ENCODE results near the gene CRIP1.

Gene CRIP1

DNA sequence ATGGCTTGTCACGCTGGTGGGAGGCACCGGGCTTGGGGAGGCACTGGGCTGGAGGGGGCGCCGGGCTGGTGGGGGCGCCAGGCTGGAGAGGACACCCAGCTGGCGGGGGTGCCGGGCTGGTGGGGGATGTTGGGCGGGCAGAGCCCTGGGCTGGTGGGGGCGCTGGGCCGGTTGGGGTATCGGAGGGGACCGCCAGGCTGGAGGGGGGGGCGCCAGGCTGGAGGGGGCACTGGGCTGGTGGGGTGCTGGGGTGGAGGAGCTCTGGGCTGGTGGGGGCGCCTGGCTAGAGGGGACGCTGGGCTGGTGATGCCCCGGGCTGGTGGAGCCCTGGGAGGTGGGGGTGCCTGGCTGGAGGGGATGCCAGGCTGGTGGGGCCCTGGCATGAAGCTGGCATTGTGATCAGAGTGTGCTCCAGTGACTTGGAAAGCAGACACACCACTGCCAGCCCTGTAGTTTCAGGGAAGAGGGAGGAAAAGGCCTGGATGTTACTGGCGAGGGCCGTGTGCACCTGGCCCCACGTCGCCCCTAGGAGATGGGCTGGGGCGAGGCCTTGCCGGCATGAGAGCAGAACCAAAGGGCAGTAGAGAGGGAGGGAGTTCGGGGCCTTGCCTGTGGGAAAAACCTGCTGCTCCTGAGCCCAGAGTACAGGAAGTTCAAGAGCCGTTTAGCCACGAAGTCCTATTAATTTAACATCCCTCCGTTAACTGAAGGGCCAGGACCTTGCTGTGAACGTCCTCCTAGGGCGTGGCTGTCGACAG, 17.4 kb downstream of the CRIP1 start:
- TF ChIP-seq, protein P1, sequence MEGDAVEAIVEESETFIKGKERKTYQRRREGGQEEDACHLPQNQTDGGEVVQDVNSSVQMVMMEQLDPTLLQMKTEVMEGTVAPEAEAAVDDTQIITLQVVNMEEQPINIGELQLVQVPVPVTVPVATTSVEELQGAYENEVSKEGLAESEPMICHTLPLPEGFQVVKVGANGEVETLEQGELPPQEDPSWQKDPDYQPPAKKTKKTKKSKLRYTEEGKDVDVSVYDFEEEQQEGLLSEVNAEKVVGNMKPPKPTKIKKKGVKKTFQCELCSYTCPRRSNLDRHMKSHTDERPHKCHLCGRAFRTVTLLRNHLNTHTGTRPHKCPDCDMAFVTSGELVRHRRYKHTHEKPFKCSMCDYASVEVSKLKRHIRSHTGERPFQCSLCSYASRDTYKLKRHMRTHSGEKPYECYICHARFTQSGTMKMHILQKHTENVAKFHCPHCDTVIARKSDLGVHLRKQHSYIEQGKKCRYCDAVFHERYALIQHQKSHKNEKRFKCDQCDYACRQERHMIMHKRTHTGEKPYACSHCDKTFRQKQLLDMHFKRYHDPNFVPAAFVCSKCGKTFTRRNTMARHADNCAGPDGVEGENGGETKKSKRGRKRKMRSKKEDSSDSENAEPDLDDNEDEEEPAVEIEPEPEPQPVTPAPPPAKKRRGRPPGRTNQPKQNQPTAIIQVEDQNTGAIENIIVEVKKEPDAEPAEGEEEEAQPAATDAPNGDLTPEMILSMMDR (IDR thresholded peaks at IDR 0.05; ENCODE audit: extremely low read depth, missing control alignments): no peak
- no peak for DNase-seq (ENCODE audit: low spot score)

DNA sequence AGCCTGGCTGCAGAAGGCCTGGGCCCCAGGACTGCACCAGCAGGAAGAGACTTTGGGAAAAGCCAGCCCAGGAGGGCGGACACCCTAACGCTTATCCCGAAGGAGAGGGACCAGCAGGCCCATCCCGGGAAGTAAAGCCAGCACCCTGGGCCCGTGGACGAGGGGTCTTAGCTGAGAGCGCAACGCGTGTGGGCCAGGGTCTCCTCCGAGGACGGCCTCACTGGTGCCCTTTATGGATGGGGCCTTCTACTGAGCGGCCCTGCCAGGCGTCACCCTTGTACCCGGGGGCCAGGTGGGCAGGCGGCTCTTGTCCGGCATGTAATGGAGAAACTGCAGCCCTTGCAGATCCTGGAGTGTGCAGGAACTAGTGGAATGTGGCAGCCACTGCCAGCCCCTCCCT, 18.4 kb downstream of the CRIP1 start:
- TF ChIP-seq, protein P1 (IDR thresholded peaks at IDR 0.05; ENCODE audit: extremely low read depth, missing control alignments): no peak
- DNase-seq (ENCODE audit: low spot score): no peak

DNA sequence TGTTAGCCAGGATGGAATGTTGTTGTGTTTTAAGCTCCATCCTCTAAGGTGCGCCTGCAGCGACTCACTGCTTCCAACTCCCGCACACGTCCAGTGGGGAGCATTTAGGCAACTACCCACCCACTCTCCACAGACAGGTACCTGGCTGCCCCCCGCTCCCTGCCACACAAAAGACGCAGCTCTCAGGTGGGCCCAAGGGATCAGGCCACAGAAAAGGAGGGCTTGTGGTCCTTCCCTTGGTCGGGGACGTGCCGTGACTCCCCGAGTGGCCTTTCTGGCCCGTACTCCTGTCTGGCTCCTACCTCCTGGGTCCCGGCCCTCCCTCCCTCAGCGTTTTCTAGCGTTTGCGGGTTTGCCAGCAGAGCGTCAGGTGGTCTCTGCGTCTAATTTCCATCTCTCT, 20.6 kb downstream of the CRIP1 start:
- DNase-seq (ENCODE audit: low spot score): no peak

DNA sequence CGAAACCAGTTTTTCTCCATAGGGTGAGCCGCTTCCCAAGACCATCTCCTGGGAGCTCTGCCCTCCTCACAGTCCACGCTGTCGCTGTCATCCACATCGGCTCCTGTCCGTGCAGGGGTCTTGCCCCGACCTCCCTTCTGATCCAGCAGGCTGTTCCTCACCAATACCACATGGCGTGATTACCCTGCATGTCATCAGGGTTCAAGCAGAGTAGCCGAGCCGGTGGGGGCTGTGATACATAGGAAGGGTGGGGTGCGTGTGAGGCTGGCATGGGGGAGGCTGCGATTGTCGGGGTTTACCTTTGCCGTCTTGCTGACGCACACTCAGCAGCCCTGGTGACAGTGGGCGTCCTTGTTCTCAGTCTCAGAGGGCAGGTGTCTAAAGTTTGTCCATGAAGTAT, 21.4 kb downstream of the CRIP1 start:
- no peak for DNase-seq (ENCODE audit: low spot score)

More for the DNA sequence above, 20.6 kb downstream of the CRIP1 start:
- TF ChIP-seq, protein P1 (IDR thresholded peaks at IDR 0.05; ENCODE audit: extremely low read depth, missing control alignments): no peak

DNA sequence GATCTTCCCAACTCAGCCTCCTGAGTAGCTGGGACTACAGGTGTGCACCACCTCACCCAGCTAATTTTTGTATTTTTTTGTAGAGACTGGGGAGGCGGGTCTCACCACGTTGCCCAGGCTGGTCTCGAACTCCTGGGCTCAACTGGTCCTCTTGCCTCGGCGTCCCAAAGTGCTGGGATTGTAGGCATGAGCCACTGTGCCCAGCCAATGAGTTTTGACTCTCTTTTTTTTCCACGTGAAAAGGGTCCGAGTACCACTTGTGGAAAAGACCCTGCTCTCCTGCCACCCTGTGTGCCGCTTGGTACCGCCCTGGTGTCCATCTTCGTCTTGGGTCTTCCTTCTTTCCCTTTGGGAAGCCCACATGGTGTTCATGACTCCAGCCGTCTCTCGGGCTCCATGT, 21.9 kb downstream of the CRIP1 start:
- no peak for DNase-seq (ENCODE audit: low spot score)
- TF ChIP-seq, protein P1 (IDR thresholded peaks at IDR 0.05; ENCODE audit: extremely low read depth, missing control alignments): no peak

More for the DNA sequence above, 21.4 kb downstream of the CRIP1 start:
- TF ChIP-seq, protein P1 (IDR thresholded peaks at IDR 0.05; ENCODE audit: extremely low read depth, missing control alignments): no peak

DNA sequence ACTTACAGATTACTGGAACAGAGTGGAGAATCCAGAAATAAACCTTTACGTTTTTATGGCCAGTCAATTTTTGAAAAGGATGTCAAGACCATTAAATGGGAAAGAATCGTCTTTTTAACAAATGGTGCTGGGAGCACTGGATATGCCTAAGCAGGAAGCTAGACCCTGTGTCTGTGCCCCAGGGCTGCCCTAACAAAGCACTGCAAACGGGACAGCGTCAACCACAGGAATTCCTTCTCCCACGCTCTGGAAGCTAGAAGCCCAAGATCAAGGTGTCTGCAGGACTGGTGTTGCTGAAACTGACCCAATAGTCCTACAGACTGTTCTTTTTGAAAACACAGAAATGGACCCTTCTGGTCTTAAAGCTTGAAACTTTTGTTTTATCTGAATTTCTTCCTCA, 30.4 kb downstream of the CRIP1 start:
- DNase-seq (ENCODE audit: low spot score): no peak
- TF ChIP-seq, protein P1 (IDR thresholded peaks at IDR 0.05; ENCODE audit: extremely low read depth, missing control alignments): no peak

DNA sequence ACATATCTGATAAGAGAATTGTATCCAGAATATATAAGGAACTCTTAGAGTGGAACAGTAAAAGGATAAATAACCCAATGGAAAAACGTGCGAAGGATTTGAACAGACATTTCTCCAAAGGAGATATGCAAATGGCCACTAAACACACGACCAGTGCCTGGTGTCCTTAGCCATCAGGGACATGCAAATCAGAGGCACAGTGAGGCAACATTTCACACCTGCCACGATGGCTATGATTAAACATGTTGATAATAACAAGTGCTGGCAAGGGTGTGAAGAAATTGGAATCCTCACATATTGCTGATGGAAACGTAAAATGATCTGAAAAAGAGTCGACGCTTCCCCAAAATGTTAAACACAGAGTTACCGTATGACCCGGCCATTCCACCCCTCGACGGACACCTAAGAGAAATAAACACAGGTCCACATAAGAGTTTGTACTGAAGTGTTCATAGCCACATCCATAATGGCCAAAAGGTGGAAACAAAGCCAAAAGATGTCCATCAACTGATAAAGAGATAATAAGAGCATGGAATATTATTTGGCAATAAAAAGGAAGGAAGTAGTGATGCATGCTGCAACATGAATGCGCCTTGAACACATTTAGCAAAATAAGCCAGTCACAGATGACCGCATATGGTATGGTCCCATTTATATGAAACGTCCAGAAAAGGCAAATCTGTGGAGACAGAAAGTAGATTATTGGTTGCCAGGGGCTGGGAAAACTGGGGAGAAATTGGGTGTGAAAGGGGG, 33.4 kb downstream of the CRIP1 start:
- no peak for DNase-seq (ENCODE audit: low spot score)
- TF ChIP-seq, protein P1 (IDR thresholded peaks at IDR 0.05; ENCODE audit: extremely low read depth, missing control alignments): no peak
